Kidney epithelial cell (primary cell): ENCODE measurements around the gene PHF2. TPM values are rescaled to one million over a fixed set of nuclear protein-coding genes. Genes with fewer than 3 reads are reported as not detected.

Source experiments
- DNase-seq: peaks from one replicate; pipeline ENCODE4 v3.0.0-alpha.2; 2010; ENCODE audit warnings: low read depth
- H3K27me3 ChIP-seq: 2 replicates; pipeline ENCODE4 v1.6.0; 2011; ENCODE audit warnings: low read length; ENCODE audit not compliant: control insufficient read depth, insufficient read depth
- H3K36me3 ChIP-seq: 2 replicates; pipeline ENCODE4 v1.5.1; 2011; ENCODE audit warnings: low read length; ENCODE audit not compliant: control insufficient read depth, insufficient read depth
- H3K4me3 ChIP-seq: 2 replicates; pipeline ENCODE4 v1.5.1; 2011; ENCODE audit warnings: low read depth, mild to moderate bottlenecking, control low read depth, low read length
- total RNA-seq: library from RNA; depleted of rRNA; stranded (reverse); fragments of >200 nt; gene quantifications from 2 replicates; pipeline ENCODE4 v1.2.3, GENCODE V29; 2015
- TF ChIP-seq, protein P1 (sequence below): IDR thresholded peaks from 2 replicates; pipeline ENCODE4 v1.5.1; 2011; ENCODE audit warnings: mild to moderate bottlenecking, moderate library complexity, low read length, control low read depth, inconsistent platforms; ENCODE audit not compliant: insufficient read depth, poor library complexity, severe bottlenecking

PHF2 gene
- total RNA-seq, 1 donor from 2014 or later, result 20.4 TPM

DNA sequence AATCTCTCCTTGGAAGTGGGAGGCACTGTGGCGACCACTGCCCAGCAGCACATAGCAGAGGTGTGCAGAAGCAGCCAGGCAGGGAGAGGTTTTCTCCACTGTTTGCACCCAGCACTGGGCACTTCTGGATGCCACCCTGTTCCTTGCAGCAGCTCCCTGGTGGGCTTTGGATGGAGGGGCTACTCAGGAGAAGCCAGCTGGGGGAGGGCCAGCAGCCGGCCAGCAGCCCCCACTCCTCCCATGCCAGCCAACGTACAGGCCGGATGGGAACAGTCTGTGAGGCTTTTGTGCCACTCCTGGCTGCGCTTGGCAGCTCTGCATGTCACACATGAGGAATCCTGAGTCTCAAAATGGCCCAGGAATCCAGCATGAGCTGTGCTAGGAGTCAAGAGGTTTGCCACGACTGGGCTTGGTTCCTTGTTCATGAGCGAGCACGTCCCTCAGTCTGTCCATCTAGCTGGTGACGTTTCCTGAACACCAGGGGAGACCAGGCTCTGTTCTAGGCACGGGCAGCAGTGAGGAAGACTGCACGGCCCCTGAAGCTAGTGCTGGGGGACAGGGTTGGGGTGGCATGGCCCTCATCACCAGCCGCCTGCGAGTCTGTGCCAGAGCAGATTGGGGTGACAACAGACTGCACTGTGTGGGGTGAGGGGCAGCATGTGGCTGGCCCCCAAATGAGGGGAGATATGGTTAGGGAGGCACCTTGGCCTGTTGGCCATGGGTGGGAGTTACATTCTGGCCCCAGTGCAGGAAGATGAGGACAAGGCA is 10.1 kb downstream of the PHF2 start:
- DNase-seq, result peak; percentile 35
- TF ChIP-seq, protein P1, sequence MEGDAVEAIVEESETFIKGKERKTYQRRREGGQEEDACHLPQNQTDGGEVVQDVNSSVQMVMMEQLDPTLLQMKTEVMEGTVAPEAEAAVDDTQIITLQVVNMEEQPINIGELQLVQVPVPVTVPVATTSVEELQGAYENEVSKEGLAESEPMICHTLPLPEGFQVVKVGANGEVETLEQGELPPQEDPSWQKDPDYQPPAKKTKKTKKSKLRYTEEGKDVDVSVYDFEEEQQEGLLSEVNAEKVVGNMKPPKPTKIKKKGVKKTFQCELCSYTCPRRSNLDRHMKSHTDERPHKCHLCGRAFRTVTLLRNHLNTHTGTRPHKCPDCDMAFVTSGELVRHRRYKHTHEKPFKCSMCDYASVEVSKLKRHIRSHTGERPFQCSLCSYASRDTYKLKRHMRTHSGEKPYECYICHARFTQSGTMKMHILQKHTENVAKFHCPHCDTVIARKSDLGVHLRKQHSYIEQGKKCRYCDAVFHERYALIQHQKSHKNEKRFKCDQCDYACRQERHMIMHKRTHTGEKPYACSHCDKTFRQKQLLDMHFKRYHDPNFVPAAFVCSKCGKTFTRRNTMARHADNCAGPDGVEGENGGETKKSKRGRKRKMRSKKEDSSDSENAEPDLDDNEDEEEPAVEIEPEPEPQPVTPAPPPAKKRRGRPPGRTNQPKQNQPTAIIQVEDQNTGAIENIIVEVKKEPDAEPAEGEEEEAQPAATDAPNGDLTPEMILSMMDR, result no peak
- Histone ChIP-seq H3K4me3 (no peak overlapping the region), H3K36me3 (no peaks in the 10 kb centered on the region), H3K27me3 (no peaks in the 10 kb centered on the region)

DNA sequence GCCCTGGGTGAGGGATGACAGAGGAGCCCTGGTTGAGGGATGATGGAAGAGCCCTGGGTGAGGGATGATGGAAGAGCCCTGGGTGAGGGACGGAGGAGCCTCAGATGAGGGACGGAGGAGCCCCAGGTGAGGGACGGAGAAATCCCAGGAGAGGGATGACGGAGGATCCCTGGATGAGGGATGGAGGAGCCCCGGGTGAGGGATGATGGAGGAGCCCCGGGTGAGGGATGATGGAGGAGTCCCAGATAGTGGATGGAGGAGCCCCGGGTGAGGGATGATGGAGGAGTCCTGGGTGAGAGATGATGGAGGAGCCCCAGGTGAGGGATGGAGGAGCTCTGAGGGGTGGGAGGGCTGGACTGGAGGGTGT is 10.9 kb downstream of the PHF2 start:
- no peak for DNase-seq
- Histone ChIP-seq H3K27me3 (no peaks in the 10 kb centered on the region), H3K4me3 (no peak overlapping the region), H3K36me3 (no peaks in the 10 kb centered on the region)
- TF ChIP-seq, protein P1, result no peak

DNA sequence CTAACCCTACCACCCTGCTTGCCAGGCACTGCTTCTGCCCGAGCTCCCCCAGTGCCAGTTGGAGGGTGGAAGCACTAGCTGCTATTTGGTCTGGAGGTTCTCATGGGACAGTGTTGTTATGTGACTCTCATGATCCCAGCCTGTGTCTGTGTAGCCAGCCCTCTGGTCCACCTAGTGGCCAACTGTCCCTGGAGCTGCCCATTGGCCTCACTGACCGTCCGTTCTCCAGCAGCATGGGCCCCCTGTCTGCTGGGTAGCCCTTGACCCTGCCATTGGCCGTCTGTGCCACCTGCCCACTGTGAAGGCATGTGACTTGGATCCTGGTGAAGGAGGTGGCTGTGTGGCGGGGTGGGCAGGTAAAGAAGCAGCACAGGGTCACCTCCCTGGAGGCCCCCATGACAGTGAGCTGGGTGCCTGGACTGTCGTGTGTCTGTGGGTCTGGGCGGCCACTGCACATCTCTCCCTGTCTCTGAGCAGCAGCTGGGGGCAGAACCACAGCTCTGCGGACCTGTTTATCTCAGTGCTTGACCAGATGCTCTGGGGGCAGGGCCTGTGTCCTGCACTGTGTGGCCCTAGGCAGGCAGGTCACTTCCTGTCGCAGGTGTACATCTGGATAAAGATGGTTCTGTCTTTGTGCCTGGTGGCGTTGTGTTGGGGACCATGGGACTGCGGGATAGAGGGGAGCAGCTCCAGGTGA is 11.4 kb downstream of the PHF2 start:
- no peaks in the 10 kb centered on the region for H3K27me3 ChIP-seq
- TF ChIP-seq, protein P1, result peak; percentile 27
- no peak for DNase-seq
- H3K4me3 ChIP-seq, result no peak overlapping the region
- H3K36me3 ChIP-seq, result no peaks in the 10 kb centered on the region

DNA sequence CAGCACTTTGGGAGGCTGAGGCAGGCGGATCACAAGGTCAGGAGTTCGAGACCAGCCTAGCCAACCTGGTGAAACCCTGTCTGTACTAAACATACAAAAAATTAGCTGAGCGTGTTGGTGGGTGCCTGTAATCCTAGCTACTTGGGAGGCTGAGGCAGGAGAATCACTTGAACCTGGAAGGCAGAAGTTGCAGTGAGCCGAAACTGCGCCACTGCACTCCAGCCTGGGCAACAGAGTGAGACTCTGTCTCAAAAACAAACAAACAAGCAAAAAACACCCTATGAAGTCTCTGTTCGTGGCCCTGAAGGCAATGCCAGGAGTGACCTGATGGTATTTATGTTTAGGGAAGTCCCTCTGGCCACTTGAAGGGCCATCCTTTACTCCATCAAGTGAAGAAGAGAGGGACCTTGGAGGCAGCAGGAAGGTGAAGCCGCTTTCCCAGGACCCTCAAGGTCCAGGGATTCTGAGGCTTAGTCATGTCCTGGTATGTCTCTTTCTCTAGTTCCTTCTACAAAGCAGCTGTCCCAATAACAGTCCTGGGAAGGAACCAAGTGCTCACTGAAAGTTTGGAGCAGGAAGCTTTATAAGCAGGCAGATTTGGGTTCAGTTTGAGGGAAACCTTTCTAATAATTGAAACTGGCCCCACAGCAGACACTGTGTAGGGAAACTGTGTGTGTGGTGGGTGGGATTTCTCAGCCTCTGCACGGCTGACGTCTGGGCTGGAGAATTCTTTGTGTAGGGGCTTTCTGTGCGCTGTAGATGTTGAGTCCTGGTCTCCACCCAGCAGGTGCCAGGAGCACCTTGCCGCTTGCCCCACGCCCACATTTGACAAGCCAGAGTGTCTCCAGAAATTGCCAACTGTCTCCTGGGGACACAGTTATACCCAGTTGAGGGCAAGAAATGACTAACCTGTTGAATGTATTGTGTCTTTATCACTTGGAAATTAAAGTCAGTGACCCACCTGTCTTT is 12.5 kb downstream of the PHF2 start:
- Histone ChIP-seq H3K4me3 (no peak overlapping the region), H3K27me3 (no peaks in the 10 kb centered on the region), H3K36me3 (no peaks in the 10 kb centered on the region)
- no peak for DNase-seq
- TF ChIP-seq, protein P1, result no peak

DNA sequence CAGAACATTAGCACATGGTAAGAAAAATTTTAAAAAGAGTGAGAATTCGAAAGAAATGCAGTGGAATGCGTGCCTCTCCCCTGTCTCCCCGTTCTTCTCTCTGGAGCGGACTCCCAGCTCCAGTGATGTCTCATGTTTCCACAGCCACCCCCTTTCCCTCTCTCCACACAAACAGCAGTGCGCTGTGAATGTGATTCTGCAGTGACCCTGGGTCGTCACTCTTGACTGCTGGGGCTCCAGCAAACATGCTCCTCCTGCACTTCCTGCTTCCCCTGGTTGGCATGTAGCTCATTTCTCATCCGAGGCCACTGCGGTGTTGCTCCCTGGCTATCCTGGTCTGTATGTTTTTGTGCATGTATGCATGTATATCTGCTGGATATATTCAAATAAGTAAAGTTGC is 13.3 kb downstream of the PHF2 start:
- no peaks in the 10 kb centered on the region for H3K27me3 ChIP-seq
- no peak overlapping the region for H3K4me3 ChIP-seq
- DNase-seq, result peak; percentile 31
- H3K36me3 ChIP-seq, result no peaks in the 10 kb centered on the region
- TF ChIP-seq, protein P1, result no peak
